GM03348 (cell line): ENCODE data around the gene SIPA1.
A peak's percentile ranks its signal among the peaks of the same experiment; 100 is the strongest.
"Not testable (repeated sequence)": the region's sequence is repeated elsewhere in the genome, so short reads cannot be mapped to it uniquely, and the experiment has no call there.

Experiments used
- DNase-seq: peaks from one replicate; pipeline ENCODE4 v3.0.0; 2012; ENCODE audit warnings: low spot score

SIPA1 gene

GRCh38 chr11:65645710-65646109 is 7.8 kb downstream of the SIPA1 start:
- DNase-seq: peak; percentile 37

GRCh38 chr11:65646288-65646957 is 8.5 kb downstream of the SIPA1 start:
- no peak for DNase-seq

- DNase-seq: peak; percentile 44
Measured at GRCh38 chr11:65646958-65647701, 9.2 kb downstream of the SIPA1 start.

- DNase-seq: no peak
Measured at GRCh38 chr11:65648997-65649493, 11.1 kb downstream of the SIPA1 start.

GRCh38 chr11:65649656-65650546 is 12.0 kb downstream of the SIPA1 start:
- no peak for DNase-seq

- DNase-seq: no peak
Measured at GRCh38 chr11:65650547-65651338, 12.8 kb downstream of the SIPA1 start.

GRCh38 chr11:65651339-65651588 is 13.4 kb downstream of the SIPA1 start:
- no peak for DNase-seq

- DNase-seq: peak; percentile 23
Measured at GRCh38 chr11:65651589-65652510, 13.9 kb downstream of the SIPA1 start.

- peak; percentile 99 for DNase-seq
Measured at GRCh38 chr11:65652511-65653228, 14.8 kb downstream of the SIPA1 start.

GRCh38 chr11:65653229-65654225 is 15.6 kb downstream of the SIPA1 start:
- no peak for DNase-seq

GRCh38 chr11:65654375-65655349 is 16.8 kb downstream of the SIPA1 start:
- no peak for DNase-seq

- no peak for DNase-seq
Measured at GRCh38 chr11:65655570-65656332, 17.9 kb downstream of the SIPA1 start.

GRCh38 chr11:65657426-65657825 is 19.5 kb downstream of the SIPA1 start:
- no peak for DNase-seq

GRCh38 chr11:65658174-65659021 is 20.5 kb downstream of the SIPA1 start:
- no peak for DNase-seq

GRCh38 chr11:65660038-65660437 is 22.1 kb downstream of the SIPA1 start:
- DNase-seq: no peak

GRCh38 chr11:65660908-65661307 is 23.0 kb downstream of the SIPA1 start:
- DNase-seq: not testable (repeated sequence)
